Neural progenitor cell (in vitro differentiated cells): Measurements from ENCODE around the gene CELSR2.

Experiments
- CTCF ChIP-seq: fragments of 200-600 bp; sonication (generic); IDR thresholded peaks from 2 replicates; pipeline ENCODE4 v1.5.1; 2017; ENCODE audit warnings: antibody characterized with exemption, mild to moderate bottlenecking
- EZH2phosphoT487 ChIP-seq: fragments of 200-600 bp; sonication (generic); IDR thresholded peaks from 2 replicates; pipeline ENCODE4 v1.6.1; 2017; ENCODE audit warnings: antibody characterized with exemption

- no peak for TF ChIP-seq CTCF
- TF ChIP-seq EZH2phosphoT487: no peak
Measured at GRCh38 chr1:109242387-109242786, 7.0 kb upstream of the CELSR2 start.
